Activated CD4-positive, alpha-beta T cell treated with anti-CD3 and anti-CD28 coated beads, Interleukin-2, amount 50 U/mL, for 48 hours (primary cell): Measurements from ENCODE around the gene RNF220.
"Not testable (repeated sequence)": the region's sequence is repeated elsewhere in the genome, so short reads cannot be mapped to it uniquely, and the experiment has no call there.

Source experiments
- DNase-seq, 2 experiments: peaks; one replicate each; pipeline ENCODE4 v3.0.0-alpha.2; 2020

Gene RNF220

DNA sequence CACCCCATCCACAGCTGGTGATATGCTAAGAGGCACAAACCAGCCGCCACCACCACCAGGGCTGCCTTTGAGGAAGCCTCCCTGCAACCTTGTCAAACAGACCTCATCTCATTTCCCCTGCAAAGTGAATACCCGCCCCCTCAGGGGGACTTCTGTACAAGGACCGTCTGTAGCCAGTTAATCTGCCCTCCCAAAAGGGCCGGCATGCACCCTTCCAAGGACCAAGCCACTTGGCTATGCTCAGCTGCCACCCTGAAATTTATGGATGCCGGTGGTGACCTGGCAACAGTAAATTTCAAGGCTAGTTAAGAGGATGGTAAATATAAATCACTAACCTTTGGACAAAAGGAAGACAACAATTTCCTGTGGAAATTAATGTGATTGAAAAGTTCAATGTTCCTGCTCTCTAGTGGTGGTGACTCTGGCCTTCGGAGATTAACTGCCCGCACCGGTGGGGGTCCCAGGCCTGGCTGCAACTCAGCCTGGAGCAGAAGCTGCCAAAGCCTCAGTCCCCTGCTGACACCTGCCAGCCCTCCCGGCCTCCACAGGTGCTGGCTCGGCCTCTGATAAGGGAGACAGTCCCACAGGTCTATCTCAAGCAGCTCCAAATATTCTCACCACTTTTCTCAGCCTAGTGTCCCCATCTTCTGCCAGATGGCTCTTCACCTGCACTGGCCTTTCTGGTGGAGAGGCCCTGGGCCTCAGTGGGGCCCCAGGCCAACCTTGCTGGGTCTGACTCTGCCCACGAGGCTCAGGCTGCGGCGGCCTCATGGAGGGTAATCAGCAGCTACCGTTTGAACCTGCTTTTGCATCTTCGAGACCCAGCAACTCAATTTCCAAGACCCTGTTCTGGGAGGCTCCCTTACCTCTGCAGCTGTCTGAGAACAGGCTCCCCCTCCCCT lies 257.0 kb downstream of the RNF220 start:
- no peak for DNase-seq

DNA sequence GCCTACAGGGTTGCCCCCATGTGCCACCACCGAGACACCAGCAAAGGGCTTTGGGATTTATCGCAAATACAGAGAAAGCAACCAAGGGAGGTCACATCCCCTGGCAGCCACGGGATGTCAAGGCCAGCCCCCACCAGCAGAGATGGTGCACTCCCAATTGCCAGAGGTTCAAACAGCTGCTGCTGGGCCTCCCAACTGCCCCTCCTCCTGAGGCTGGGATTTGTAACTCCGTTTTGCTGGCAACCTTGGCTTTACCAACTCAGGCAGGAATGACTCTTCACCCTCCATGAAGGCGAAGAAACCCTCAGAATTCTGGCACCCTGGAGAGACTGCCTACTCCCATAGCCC lies 257.6 kb downstream of the RNF220 start:
- no peak for DNase-seq

DNA sequence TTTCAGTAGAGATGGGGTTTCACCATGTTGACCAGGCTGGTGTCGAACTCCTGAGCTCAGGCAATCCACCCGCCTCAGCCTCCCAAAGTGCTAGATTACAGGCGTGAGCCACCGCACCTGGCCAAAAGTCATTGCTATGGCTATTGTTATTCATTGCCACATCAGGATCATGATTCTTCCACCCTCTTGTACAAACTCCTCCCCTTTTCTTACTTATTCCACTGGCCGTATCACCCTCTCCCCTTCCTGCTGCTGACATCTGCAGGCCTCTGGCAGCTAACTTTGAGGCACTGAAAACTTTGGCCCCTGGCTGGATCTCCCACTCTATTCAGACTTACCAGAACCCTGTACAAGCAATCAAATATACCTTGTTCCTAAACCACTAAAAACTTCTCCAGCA lies 258.4 kb downstream of the RNF220 start:
- no peak for DNase-seq

DNA sequence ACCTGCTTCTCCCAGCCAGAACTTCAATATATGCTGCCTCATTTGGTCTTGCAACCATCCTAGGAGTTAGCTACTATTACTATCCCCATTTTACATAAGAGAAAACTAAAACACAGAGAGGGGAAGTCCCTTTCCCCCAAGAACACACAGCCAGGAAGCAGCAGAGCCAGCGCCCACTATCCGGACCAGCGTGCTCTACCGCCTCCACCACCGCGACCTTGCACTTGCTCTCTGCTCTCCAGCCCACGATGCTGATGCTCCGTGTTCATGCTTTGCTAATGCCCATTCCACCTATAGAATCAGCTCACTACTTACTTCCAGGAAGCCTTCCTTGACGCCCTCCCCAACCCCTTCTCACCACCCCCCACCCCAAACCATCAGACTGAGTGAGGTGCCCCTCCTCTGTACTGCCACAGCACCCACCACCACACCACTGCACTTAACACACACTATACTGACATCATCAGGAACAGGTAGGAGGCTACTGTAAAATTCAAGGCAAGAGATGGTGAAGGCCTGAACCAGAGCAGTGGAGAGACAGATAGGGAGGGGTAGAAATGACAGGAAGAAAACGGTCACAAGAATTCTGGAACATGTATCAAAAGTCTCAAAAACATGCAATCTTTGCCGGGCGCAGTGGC lies 259.8 kb downstream of the RNF220 start:
- peak; percentile 48 to 57 for DNase-seq

DNA sequence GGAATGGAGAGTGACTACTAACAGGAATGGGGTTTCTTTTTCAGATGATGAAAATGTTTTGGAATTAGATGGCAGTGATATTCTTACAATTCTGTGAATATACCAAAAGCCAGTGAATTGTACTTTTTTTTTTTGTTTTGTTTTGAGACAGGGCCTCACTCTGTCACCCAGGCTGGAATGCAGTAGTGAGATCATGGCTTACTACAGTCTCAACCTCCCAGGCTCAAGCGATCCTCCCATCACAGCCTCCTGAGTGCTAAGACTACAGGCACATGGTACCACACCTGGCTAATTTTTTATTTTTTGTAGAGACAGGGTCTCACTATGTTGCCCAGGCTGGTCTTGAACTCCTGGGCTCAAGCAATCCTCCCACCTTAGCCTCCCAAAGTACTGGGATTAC lies 261.7 kb downstream of the RNF220 start:
- not testable (repeated sequence) for DNase-seq

DNA sequence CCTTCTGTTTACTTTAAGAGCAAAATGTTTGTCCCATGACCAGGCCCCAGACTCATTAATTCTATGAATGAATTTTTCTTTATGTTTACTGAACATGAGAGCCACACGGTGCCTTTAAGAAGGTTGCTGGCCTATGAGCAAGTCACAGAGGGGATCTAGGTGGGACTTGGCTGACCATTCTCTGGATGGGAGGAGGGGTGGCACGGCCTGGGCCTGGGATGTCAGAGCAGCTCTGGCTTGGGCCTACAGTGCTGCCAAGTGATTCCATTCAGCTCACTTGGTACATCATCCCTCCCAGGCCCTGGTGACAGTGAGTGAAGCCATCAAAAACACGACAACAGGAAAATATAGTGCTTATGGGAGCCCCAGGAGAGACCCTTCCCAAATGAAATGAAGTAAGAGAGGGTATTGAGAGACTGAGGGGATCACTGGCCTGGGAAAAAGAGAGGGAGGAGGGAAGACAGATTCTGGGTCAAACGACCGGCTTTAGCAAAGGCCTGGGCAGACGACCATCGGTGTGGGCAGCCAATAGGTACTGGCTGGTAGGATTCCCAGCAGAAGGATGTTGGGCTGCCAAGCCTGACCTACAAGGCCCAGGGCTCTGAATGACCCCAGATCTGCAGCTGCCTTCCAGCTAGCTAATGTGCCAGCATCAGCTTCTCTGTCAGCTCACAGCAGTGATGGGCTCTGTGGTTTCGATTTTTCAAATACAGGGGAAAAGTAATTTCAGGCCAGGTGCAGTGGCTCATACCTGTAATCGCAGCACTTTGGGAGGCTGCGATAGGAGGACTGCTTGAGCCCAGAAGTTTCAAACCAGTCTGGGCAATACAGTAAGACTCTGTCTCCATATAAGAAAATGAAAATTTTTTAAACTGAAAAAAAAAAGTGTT lies 265.9 kb downstream of the RNF220 start:
- no peak for DNase-seq

DNA sequence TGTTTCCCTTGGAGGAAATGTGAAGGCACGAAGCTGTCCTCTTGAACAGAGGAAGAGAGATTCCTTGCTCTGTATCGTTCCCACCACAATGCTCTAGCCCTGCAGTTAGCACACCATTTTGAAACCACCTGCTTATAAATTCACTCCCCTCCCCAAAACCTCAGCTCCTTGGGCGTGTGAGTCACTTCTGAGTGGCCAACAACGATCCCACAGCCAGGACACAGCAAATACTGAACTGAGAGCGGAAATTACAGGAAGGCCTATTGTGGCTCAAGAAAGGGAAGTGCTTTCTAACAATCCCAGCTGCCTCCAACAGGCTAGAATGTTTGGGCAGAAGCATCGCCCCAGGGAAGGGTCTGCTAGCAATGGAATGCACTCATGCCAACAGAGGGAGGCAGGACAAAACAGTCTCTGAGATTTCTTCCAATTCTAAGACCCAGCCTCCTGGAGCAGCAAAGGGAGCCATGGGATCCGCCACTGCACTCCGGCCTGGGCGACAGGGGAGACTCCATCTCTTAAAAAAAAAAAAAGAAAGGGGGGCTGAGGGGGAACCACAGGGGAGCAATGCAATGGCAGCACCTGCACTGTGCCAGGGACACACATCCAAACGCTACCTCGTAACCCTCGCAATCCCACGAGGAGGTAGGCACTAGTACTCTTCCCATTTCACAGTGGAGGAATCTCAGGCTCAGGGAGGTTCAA lies 267.4 kb downstream of the RNF220 start:
- no peak for DNase-seq

DNA sequence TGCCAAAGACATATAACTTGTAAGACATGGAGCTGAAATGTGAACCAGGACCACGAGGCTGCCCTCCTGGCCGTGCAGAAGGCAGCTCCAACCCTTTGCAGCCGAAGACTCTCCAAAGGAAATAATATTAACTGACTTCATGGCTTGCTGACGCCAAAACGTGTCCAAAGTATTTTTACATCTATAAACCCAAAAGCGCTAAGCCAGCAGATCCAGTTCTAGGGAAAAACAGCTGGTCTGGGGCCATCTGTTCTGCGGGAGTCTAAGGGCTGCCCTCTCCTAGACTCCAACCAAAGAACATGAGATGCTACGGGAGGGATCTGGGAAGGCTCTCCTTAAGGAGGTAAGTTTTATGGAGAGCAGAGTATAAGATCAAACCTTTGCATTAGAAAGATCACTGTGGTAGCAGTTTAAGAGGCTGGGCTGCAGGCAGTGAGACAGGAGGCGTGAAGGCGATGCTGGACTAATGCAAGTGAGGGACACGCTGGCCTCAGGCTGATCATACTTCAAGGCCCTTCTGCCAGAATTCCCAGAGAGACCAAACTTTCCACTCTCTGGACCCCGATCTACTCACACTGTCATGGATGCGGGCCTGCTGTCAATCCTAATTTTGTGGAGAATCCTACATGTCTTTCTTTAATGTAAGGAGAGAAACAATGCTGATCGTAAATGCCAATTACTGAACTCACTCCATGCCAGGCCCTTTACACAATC lies 268.1 kb downstream of the RNF220 start:
- DNase-seq, result no peak

DNA sequence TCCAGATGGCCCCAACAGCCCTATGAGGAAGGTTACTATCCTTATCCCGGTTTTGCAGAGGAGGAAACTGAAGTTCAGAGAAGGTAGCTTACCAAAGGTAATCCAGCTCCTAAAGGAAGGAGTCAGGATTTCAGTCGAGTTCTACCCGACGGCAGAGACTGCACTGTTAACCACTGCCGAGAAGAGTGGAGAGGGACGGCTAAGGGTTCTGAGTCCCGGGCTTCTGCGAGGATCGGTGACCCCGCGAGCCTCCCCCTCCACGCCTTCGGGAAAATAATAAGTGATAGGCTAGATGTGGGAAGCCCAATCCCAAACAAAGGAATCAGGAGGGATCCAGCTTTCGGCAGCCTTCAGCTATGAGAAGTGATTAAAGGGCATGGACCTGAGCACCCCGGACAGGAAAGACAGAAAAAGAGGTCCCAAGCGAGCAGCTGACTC lies 268.6 kb downstream of the RNF220 start:
- no peak for DNase-seq

DNA sequence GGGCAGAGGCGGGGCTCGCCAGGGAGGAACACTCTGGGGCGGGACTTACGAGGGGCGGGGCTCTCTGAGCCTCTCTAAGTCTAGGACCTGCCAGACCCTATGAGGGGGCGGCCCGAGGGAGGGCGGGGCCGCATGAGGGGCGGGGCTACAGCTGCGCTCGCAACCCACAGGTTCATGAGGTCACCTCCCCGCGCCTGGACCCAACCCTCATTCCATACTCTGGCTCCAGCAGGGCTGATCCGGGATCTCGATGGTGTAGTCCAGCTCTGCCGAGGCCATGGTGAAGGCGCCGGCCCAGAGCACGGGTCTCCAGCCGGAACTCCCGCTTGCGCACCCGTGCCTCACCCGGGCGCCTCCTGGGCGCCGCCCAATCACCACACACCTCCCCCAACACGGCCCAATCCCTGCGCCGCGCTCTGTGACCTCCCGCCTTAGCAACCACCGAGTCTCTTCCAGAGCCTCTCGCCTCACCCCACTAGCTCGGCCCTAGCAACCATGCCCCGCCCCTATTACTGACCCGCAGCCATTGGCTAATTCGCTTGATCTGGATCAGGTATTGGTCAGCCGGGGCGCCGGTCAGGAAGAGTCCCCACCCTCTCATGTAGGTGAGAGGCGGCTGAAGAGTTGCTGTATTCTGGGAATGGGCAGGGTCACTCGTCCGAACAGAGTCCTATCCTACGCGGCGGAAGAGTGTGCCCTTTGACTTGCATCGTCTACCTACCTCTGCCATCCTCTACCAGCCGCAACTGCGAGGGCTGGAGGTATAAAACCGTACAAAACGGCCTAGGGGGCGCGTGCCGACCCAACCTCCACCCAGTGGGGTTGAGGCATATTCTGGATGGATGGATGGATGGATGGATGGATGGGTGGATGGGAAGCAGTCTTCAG lies 269.3 kb downstream of the RNF220 start, which contains the start of the genes ARMH1 and TMEM53:
TSS of gene ARMH1 (plus strand) at position 602 of the 888 bp plus-strand sequence. CDS start 14,984 bp downstream, outside the sequence.
TSS of gene TMEM53 (minus strand) at position 369 of the 888 bp plus-strand sequence. CDS start at position 279, 90 bp downstream.
- peak; percentile 98 to 99 for DNase-seq

DNA sequence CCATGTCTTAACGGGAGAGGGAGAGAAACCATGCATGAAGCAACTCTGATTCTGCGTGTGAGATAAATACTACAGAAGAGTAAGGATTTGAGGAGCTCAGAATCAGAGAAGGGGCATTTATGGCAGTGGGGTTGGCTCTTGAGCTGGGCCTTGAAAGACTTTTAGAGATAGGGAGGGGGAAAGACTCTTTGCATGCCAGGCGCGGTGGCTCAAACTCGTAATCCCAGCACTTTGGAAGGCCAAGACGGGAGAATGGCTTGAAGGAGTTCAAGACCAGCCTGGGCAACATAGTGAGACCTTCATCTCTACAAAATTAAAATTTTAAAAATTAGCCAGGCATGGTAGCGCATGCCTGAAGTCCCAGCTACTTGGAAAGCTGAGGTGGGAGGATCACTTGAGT lies 270.1 kb downstream of the RNF220 start:
- DNase-seq, result no peak

DNA sequence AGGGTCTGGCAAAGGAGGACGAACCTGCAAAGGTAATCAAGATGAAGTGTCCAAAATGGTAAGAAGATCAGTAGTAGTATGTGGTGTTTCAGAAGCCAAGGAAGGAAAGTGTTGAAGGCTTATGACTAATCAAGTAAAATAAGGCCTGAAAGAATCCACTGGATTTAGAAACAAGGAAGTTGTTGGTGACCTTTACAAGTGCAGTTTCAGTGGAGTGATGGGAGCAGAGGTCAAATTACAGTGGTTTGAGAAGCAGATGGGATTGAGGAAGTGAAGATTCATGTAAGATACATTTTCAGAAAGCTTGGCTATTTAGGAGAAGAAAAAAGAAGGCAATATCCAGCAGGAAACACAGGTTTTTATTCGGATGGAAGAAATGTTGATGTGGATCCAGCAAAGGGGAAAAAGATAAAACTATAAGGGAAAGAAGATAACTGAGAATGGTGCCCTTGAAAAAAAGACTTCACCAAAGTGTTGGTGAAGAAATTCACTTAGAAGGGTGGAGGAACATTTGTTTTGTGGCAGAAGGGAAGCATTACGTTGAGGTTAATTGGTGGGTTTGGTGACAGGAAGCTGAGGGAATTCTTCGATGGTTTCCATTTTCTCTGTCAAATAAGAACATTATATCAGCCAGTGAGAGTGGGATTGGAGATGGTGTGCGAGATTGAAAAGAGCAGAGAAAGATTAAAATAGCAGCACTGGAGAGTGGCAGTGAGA lies 271.6 kb downstream of the RNF220 start:
- no peak for DNase-seq

DNA sequence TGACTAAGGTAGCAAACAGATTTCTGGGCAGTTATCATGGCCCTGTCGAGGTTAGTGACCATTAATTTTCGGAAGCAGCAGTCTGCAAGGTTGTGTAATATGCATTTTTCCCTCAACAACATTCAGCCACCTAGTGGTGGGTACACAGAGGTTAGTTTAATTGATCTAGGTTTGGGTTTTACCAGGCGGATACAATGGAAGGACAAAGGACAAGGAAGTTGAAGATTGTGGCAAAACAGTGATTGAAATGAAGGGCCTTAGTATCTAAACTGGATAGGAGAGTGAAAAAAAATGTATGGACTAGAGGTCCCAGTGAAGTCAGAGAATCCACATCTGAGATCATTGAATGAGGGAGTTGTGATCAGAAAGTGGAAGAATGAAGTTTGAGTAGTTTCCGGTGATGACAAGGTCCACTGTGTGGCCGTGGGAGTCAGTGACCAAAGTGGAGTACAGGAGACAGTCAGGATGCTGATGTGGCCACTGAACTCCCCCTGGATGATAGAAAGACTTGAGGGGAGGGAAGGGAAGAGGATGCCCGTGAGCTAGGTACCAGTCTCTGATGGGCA lies 272.2 kb downstream of the RNF220 start:
- DNase-seq, result no peak

DNA sequence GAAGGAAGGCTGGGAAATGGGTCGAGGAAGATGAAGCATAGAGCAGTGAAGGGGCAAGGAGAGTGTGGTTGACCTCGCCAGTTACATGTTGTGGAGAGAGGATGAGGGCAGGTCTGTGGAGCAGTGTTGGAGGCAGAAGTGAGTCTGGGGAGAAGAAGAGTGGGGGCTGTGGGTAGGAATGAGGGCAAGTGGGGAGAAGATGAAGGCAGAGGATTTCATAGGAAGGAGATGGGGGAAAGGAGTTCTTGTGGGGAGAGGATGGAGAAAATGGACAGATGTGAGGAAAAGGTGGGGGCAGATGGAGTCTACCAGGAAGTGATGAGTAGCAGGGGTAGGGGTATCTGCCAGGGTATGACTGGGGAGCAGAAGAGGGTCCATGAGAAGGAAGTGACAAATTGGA lies 273.1 kb downstream of the RNF220 start:
- no peak for DNase-seq

DNA sequence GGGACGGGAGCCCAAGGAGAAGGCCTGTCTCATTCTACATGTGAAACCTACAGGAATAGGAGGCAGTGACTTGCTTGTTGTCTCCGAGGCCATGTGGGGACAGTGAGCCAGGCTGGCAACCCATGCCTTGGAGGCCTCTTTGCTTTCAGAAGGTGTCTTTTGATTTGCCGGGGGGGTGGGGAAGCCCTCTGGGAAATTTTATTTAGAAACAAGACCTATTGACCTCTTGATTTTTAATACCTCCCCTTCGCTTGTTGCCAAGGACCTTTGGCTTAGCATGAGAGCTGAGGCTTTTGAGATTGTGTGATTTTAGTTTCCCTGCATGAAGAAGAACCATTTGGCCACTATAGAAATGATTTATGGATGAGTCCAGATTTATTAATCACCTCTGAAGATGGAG lies 273.6 kb downstream of the RNF220 start:
- no peak for DNase-seq

DNA sequence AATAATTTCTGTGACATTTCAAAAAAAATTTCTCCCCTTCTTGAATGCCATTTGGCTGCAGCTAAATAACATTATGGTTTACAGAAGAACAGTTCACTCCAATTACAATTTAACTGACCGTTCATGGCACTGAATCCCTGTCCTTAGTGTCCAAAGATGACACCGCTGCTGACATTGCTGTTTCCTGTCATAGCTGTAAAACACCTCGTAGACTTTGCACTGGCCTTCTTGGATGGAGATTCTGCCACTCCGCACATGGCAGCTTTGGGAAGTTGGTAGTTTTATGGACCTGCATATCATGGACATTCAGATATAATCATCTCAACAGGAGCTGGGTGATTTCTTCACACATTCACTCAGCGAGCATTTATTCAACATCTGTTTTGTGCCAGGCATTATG lies 274.4 kb downstream of the RNF220 start:
- DNase-seq, result no peak

DNA sequence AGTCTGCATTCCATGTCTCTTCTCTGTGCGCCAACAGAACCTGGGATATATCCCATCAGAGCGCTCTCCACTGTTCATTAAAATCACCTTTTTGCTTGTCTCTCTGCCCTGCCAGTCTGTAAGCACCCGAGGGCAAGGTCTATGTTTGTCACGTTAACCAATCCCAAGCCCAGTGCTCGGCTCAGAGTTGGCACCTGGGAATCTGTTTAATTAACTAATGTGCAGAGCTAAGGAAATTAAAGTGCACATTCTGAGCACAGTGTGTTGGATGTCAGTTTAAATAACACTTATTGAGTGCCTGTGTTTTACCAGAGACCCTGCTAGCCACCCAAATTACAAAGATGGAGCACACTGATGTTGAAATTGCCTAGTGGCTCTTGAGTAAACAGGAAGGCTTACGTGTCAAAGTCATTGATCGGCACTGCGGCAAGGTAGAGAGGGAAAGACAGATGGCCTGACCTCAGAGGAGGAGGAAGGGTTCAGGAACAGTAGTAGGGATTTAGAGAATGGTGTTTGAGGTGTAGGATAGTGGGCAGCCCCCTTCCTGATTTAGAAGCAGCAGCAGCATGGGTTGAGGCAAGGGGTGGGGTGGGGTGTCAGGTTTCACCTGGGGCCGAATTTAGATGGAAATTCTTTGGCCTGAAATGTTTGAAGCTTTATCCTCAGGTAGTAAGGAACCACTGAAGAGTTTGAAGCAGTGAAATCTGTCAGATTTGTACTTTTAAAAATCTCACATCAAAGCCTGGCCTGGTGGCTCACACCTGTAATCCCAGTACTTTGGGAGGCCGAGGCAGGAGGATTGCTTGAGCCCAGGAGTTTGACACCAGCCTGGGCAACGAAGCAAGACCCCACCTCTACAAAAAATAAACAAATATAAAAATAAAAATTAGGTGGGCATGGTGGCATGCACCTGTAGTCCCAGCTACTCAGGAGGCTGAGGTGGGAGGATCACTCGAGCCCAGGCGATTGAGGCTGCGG lies 277.1 kb downstream of the RNF220 start:
- DNase-seq, result no peak

DNA sequence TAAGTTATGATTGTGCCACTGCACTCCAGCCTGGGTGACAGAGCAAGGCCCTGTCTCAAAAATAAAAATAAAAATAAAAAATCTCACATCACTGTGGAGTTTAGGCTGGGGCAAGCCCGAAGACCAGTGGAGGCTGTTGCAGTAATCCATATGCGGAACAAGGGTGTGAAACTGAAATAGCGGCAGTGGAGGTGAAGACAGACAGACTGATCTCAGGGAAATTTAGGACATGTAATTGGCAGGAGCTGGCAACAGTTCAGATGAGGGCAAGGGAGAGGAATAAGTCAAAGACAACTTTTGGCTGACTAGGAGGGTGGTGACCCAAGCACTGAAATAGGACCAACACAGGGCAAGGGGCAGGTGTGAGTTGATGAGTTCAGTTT lies 277.8 kb downstream of the RNF220 start:
- no peak for DNase-seq
